GM12873 (cell line): ENCODE results near the gene CEP170B.

Experiments used
- CTCF ChIP-seq: IDR thresholded peaks from 2 replicates; pipeline ENCODE4 v1.5.1; 2012; ENCODE audit warnings: low read depth, mild to moderate bottlenecking, moderate library complexity, low read length, control low read depth; ENCODE audit not compliant: insufficient read depth; ENCODE audit errors: missing control alignments

Gene CEP170B

GRCh38 chr14:104865081-104865630 is at the start of gene CEP170B:
Gene CEP170B (plus strand): TSS chr14:104865268. CDS start chr14:104868451, 3,183 bp downstream.
- TF ChIP-seq CTCF = no peak

- TF ChIP-seq CTCF = no peak
These were observed 48.5 kb upstream of the CEP170B start for GRCh38 chr14:104816616-104816884.

- no peak for TF ChIP-seq CTCF
These were observed 46.9 kb upstream of the CEP170B start for GRCh38 chr14:104817930-104818713.

GRCh38 chr14:104818714-104819161 is 46.3 kb upstream of the CEP170B start:
- no peak for TF ChIP-seq CTCF

- TF ChIP-seq CTCF = no peak
These were observed 45.7 kb upstream of the CEP170B start for GRCh38 chr14:104819361-104819781.

- no peak for TF ChIP-seq CTCF
These were observed 44.3 kb upstream of the CEP170B start for GRCh38 chr14:104820669-104821228.

GRCh38 chr14:104821229-104821945 is 43.7 kb upstream of the CEP170B start:
- no peak for TF ChIP-seq CTCF
